Dendritic cell treated with granulocyte-macrophage colony-stimulating factor and Interleukin-4, amounts not matched to agents 40 ng/mL and 50 ng/mL, for 4 days (primary cell): ENCODE data around the gene ETNK1.
"Not testable (repeated sequence)": the region's sequence is repeated elsewhere in the genome, so short reads cannot be mapped to it uniquely, and the experiment has no call there.

Source experiments
- H3K27ac Mint-ChIP-seq: one replicate; pipeline ENCODE4 v1.8.0; 2022; ENCODE audit warnings: mild to moderate bottlenecking, mixed read lengths
- H3K27me3 Mint-ChIP-seq: one replicate; pipeline ENCODE4 v1.8.0; 2022; ENCODE audit warnings: mild to moderate bottlenecking, mixed read lengths
- H3K36me3 Mint-ChIP-seq: one replicate; pipeline ENCODE4 v1.8.0; 2022; ENCODE audit warnings: low read depth, mixed read lengths
- H3K4me1 Mint-ChIP-seq: one replicate; pipeline ENCODE4 v1.8.0; 2022; ENCODE audit warnings: low read depth, mixed read lengths
- H3K4me3 Mint-ChIP-seq: one replicate; pipeline ENCODE4 v1.8.0; 2022; ENCODE audit warnings: mild to moderate bottlenecking, moderate library complexity, mixed read lengths
- H3K9me3 Mint-ChIP-seq: one replicate; pipeline ENCODE4 v1.8.0; 2022; ENCODE audit warnings: mixed read lengths
- intact Hi-C: fragments of 100-400 bp; cut with micrococcal nuclease; formaldehyde crosslinking; loops from one replicate; pipeline ENCODE4 v1.15.0; 2022

ETNK1 gene

GRCh38 chr12:22684140-22685118, 59.5 kb downstream of the ETNK1 start:
- H3K36me3 Mint-ChIP-seq = peaks cover 18% of the 10 kb centered on the region
- H3K9me3 Mint-ChIP-seq = no peaks in the 10 kb centered on the region
- intact Hi-C loops = loop anchor here (5.0 to 10.0 kb wide), 2 partner anchors 163 to 520 kb away; no protein-coding TSS in a partner anchor
- H3K27ac Mint-ChIP-seq = no peak overlapping the region
- H3K4me1 Mint-ChIP-seq = peaks cover 26% of the 10 kb centered on the region
- no peak overlapping the region for H3K4me3 Mint-ChIP-seq
- H3K27me3 Mint-ChIP-seq = no peaks in the 10 kb centered on the region

- no peaks in the 10 kb centered on the region for H3K9me3 Mint-ChIP-seq
- no peak overlapping the region for H3K27ac Mint-ChIP-seq
- H3K4me1 Mint-ChIP-seq = peaks cover 18% of the 10 kb centered on the region
- H3K36me3 Mint-ChIP-seq = peaks cover 6% of the 10 kb centered on the region
- intact Hi-C loops = loop anchor here (10.0 kb wide), 1 partner anchor 519 kb away; no protein-coding TSS in a partner anchor
- no peaks in the 10 kb centered on the region for H3K27me3 Mint-ChIP-seq
- H3K4me3 Mint-ChIP-seq = no peak overlapping the region
Measured at GRCh38 chr12:22686193-22686592, 61.2 kb downstream of the ETNK1 start.

DNA sequence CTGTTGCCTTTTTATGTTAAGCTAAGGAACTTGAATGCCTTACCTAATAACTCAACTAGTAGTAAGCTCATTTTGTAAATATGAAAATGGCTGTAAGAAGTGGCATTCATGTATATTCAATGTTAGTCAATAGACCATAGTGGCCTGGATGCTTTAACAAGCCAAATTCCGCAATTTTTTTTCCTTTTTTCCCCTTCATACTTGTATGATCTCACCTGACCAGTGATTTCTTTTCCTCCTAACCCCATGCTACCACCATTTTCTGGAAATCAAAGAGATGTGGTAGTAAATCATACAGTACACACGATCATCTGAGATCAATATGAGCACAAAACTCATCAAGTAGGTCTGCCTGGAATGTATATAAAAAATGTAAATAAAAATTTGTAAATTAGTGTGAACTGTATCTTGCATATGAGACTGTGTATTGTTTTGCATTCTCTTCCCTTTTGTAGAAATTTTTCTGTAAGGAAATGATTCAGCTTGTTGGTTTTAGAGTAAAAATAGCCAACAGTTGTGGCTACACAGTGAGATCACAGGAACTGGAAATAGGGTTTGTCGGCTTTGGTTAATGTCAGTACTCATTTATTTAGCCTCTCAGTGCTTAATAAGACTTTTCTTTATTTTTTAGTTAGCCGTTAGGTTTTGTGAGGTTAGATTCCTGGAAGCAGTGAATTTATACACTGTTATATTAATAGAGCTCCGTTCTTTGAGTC, 62.5 kb downstream of the ETNK1 start:
- no peak overlapping the region for H3K4me3 Mint-ChIP-seq
- H3K27ac Mint-ChIP-seq = peak overlapping the region; percentile 55
- H3K9me3 Mint-ChIP-seq = peaks cover 7% of the 10 kb centered on the region

DNA sequence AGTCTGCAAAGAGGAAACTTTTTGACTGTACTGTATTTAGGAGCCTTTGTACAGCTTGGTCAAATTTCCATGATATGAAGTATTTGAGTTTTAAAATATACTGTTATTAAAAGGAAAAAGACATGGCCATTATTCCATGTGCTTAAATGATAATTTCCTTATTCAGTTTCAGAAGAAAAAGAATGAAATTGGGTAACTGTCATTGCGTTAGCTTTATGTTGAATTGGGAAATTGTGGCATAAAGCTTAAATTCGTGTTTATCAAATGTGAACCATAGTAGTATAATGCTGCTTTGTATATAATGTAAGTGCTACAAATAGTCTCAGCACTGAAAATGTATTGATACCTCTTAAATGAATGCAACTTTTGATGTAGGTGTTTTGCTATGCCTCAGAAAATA, 64.9 kb downstream of the ETNK1 start:
- Mint-ChIP-seq H3K36me3 (peaks cover 24% of the 10 kb centered on the region), H3K4me1 (peaks cover 22% of the 10 kb centered on the region), H3K27me3 (no peaks in the 10 kb centered on the region), H3K4me3 (no peak overlapping the region), H3K9me3 (peaks cover 10% of the 10 kb centered on the region), H3K27ac (no peak overlapping the region)
- intact Hi-C loops = loop anchor here (10.0 kb wide), 1 partner anchor 515 kb away; no protein-coding TSS in a partner anchor

More for the DNA sequence above, 62.5 kb downstream of the ETNK1 start:
- intact Hi-C loops = loop anchor here (10.0 kb wide), 1 partner anchor 517 kb away; no protein-coding TSS in a partner anchor
- Mint-ChIP-seq H3K36me3 (peaks cover 20% of the 10 kb centered on the region), H3K4me1 (peaks cover 22% of the 10 kb centered on the region), H3K27me3 (no peaks in the 10 kb centered on the region)

DNA sequence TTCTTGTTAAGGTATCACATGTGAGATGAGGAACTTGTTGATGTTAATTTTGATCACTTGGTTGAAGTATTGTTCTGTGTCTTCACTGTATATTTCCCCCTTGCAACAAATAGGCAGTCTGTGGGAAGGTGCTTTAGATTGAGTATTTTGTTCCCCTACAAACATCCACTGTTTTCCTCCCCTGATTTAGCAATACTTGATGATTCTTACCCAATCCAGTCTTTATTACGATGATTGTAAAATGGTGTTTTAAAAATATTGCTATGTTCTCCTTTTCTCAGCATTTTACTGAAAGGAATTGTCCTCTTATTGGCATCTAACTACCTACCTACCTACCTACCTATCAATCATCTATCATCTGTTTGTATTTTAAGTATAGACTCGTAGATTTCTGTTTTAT, 66.3 kb downstream of the ETNK1 start:
- Mint-ChIP-seq H3K4me3 (no peak overlapping the region), H3K36me3 (peaks cover 18% of the 10 kb centered on the region), H3K27me3 (no peaks in the 10 kb centered on the region), H3K9me3 (peaks cover 10% of the 10 kb centered on the region), H3K4me1 (peaks cover 17% of the 10 kb centered on the region), H3K27ac (no peak overlapping the region)
- intact Hi-C loops = no loop called here

GRCh38 chr12:22692467-22692866, 67.5 kb downstream of the ETNK1 start:
- H3K27me3 Mint-ChIP-seq, H3K4me1 Mint-ChIP-seq, intact Hi-C loops, H3K4me3 Mint-ChIP-seq, H3K27ac Mint-ChIP-seq: not testable (repeated sequence)
- Mint-ChIP-seq H3K9me3 (peaks cover 10% of the 10 kb centered on the region), H3K36me3 (peaks cover 18% of the 10 kb centered on the region)

GRCh38 chr12:22692964-22693555, 68.1 kb downstream of the ETNK1 start:
- no peak overlapping the region for H3K27ac Mint-ChIP-seq
- H3K9me3 Mint-ChIP-seq = peaks cover 10% of the 10 kb centered on the region
- H3K36me3 Mint-ChIP-seq = peaks cover 18% of the 10 kb centered on the region
- no peaks in the 10 kb centered on the region for H3K27me3 Mint-ChIP-seq
- intact Hi-C loops = no loop called here
- H3K4me3 Mint-ChIP-seq = no peak overlapping the region
- H3K4me1 Mint-ChIP-seq = peaks cover 5% of the 10 kb centered on the region

GRCh38 chr12:22698576-22698975, 73.6 kb downstream of the ETNK1 start:
- Mint-ChIP-seq H3K27ac (no peak overlapping the region), H3K4me1 (peaks cover 10% of the 10 kb centered on the region), H3K9me3 (no peaks in the 10 kb centered on the region), H3K36me3 (no peaks in the 10 kb centered on the region), H3K4me3 (no peak overlapping the region), H3K27me3 (no peaks in the 10 kb centered on the region)
- intact Hi-C loops = no loop called here

DNA sequence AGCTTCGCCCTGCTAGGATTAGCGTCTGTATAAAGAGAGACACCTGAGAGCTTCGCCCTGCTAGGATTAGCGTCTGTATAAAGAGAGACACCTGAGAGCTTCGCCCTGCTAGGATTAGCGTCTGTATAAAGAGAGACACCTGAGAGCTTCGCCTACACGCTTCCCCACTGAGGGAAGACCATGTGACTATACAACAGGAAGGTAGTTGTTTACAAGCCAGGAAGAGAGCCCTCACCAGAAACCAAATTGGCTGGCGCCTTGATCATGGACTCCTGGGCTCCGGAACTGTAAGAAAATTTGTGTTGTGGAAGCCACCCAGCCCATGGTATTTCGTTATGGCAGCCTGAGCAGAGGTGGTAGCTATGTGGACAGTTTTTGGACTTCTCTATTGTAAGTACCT, 74.7 kb downstream of the ETNK1 start:
- H3K27me3 Mint-ChIP-seq, H3K36me3 Mint-ChIP-seq, H3K4me3 Mint-ChIP-seq, H3K9me3 Mint-ChIP-seq, intact Hi-C loops, H3K4me1 Mint-ChIP-seq, H3K27ac Mint-ChIP-seq: not testable (repeated sequence)

GRCh38 chr12:22700106-22700505, 75.1 kb downstream of the ETNK1 start:
- Mint-ChIP-seq H3K4me3 (no peak overlapping the region), H3K27me3 (no peaks in the 10 kb centered on the region), H3K9me3 (no peaks in the 10 kb centered on the region), H3K4me1 (peaks cover 10% of the 10 kb centered on the region), H3K27ac (no peak overlapping the region), H3K36me3 (no peaks in the 10 kb centered on the region)
- intact Hi-C loops = no loop called here

GRCh38 chr12:22701216-22701809, 76.3 kb downstream of the ETNK1 start:
- H3K27ac Mint-ChIP-seq, H3K27me3 Mint-ChIP-seq, H3K4me3 Mint-ChIP-seq, H3K4me1 Mint-ChIP-seq, H3K9me3 Mint-ChIP-seq, H3K36me3 Mint-ChIP-seq, intact Hi-C loops: not testable (repeated sequence)

DNA sequence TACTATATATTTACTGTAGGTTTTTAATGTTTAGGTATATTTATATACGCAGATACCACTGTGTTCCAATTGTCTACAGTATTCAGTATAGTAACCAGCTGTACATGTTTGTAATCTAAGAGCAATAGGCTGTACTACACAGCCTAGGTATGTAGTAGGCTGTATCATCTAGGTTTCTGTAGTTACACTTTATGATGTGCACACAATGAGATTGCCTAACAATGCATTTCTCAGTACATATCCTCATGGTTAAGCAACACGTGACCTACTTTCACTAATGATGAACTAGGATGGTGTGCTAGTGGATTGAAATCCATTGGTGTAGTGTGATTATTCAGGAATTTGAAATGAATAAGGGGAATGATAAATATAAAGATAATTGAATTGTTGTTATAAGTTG, 77.7 kb downstream of the ETNK1 start:
- Mint-ChIP-seq H3K9me3 (no peaks in the 10 kb centered on the region), H3K4me1 (peaks cover 10% of the 10 kb centered on the region), H3K36me3 (no peaks in the 10 kb centered on the region)

GRCh38 chr12:22709292-22709691, 84.3 kb downstream of the ETNK1 start:
- intact Hi-C loops = no loop called here
- Mint-ChIP-seq H3K27ac (no peak overlapping the region), H3K4me3 (no peak overlapping the region), H3K9me3 (no peaks in the 10 kb centered on the region), H3K27me3 (no peaks in the 10 kb centered on the region), H3K36me3 (no peaks in the 10 kb centered on the region), H3K4me1 (peaks cover 9% of the 10 kb centered on the region)

More for the DNA sequence above, 77.7 kb downstream of the ETNK1 start:
- Mint-ChIP-seq H3K27ac (no peak overlapping the region), H3K27me3 (no peaks in the 10 kb centered on the region), H3K4me3 (no peak overlapping the region)
- intact Hi-C loops = no loop called here
